ENCODE data around the gene YAE1. TPM values are rescaled to one million over a fixed set of nuclear protein-coding genes. Genes with fewer than 3 reads are reported as not detected.
A peak's percentile ranks its signal among the peaks of the same experiment; 100 is the strongest.

Gene YAE1
- polyA plus RNA-seq, 1 experiment, result 49.0 TPM

DNA sequence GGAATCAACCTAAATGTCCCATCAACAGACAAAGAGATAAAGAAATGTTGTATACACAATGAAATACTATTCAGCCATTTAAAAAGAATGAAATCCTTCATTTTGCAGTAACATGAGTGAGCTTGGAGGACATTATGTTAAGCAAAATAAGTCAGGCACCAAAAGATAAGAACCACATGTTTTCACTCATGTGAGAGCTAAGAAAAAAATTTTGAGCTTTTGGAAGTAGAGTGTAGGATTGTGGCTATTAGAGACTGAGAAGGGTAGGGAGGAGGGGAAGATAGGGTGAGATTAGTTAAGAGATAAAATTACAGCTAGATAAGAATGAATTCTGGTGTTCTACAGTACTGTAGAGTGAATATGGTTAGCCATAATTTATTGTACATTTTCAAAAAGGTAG is 8.3 kb upstream of the YAE1 start:
- CTCF ChIA-PET, result interaction anchor here (1.3 kb wide), 1 partner anchor 189 kb away, joined by 3 read pairs; no protein-coding TSS in a partner anchor
- POLR2A ChIA-PET, result no interaction called here
- no peak for DNase-seq (ENCODE audit: low read depth, low spot score)
- no peak overlapping the region for H3K27ac ChIP-seq (ENCODE audit: low read depth, low read length)
- TF ChIP-seq, protein P1, sequence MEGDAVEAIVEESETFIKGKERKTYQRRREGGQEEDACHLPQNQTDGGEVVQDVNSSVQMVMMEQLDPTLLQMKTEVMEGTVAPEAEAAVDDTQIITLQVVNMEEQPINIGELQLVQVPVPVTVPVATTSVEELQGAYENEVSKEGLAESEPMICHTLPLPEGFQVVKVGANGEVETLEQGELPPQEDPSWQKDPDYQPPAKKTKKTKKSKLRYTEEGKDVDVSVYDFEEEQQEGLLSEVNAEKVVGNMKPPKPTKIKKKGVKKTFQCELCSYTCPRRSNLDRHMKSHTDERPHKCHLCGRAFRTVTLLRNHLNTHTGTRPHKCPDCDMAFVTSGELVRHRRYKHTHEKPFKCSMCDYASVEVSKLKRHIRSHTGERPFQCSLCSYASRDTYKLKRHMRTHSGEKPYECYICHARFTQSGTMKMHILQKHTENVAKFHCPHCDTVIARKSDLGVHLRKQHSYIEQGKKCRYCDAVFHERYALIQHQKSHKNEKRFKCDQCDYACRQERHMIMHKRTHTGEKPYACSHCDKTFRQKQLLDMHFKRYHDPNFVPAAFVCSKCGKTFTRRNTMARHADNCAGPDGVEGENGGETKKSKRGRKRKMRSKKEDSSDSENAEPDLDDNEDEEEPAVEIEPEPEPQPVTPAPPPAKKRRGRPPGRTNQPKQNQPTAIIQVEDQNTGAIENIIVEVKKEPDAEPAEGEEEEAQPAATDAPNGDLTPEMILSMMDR (IDR thresholded peaks at IDR 0.05; ENCODE audit: low read depth, low read length), result no peak
- peaks cover 15% of the 10 kb centered on the region for H3K27me3 ChIP-seq (ENCODE audit: control insufficient read depth, insufficient read depth, low read length)
- no peak overlapping the region for H3K4me3 ChIP-seq (ENCODE audit: low read depth, low read length)
- no peaks in the 10 kb centered on the region for H3K9me3 ChIP-seq (ENCODE audit: control insufficient read depth, insufficient read depth, low read length)

DNA sequence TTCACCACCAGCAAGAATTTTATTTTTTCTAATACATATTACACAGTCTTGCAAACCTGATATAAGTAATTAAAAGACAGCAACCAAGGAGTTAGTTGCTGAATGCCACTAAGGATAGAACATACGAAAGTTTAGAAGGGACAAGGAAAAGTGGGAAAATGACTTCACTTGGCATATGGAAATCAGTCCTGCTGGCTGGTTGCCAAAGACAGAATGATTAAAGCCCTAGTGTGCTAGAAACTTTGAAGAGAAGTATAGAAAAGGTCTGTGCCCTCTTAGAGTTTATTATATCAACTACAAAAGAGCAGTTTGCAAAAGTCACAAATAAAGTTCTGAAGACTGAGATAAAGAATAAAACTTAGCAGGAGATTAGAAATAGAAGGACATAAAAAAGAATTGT is 5.8 kb upstream of the YAE1 start:
- no peaks in the 10 kb centered on the region for H3K9me3 ChIP-seq (ENCODE audit: control insufficient read depth, insufficient read depth, low read length)
- peaks cover 7% of the 10 kb centered on the region for H3K27me3 ChIP-seq (ENCODE audit: control insufficient read depth, insufficient read depth, low read length)
- TF ChIP-seq, protein P1 (IDR thresholded peaks at IDR 0.05; ENCODE audit: low read depth, low read length), result no peak
- ChIA-PET CTCF (no interaction called here), POLR2A (no interaction called here)
- no peak overlapping the region for H3K4me3 ChIP-seq (ENCODE audit: low read depth, low read length)
- DNase-seq (ENCODE audit: low read depth, low spot score), result no peak
- no peak overlapping the region for H3K27ac ChIP-seq (ENCODE audit: low read depth, low read length)

DNA sequence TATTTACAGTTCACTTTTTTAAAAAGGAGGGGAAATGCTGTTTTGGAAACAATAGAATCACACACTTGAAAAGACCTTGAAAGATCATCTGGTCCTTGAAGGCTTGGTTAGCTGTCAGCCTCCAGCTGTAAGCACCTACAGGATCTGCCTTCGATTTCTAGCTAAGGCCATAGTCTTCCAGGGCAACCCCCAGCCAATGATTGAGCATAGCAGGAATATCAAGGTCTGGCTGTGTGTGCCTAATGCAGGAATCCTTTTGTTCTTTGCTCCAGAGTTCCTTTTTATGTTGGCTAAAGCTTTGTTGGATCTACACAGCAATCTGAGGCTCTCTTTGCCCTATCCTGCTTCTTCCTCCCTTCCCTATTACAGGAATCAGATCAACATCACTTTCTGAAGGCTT is 5.2 kb upstream of the YAE1 start:
- Histone ChIP-seq H3K27ac (ENCODE audit: low read depth, low read length) (no peak overlapping the region), H3K4me3 (ENCODE audit: low read depth, low read length) (no peak overlapping the region), H3K9me3 (ENCODE audit: control insufficient read depth, insufficient read depth, low read length) (no peaks in the 10 kb centered on the region), H3K27me3 (ENCODE audit: control insufficient read depth, insufficient read depth, low read length) (peaks cover 7% of the 10 kb centered on the region)
- TF ChIP-seq, protein P1 (IDR thresholded peaks at IDR 0.05; ENCODE audit: low read depth, low read length), result no peak
- ChIA-PET CTCF (no interaction called here), POLR2A (no interaction called here)
- no peak for DNase-seq (ENCODE audit: low read depth, low spot score)

DNA sequence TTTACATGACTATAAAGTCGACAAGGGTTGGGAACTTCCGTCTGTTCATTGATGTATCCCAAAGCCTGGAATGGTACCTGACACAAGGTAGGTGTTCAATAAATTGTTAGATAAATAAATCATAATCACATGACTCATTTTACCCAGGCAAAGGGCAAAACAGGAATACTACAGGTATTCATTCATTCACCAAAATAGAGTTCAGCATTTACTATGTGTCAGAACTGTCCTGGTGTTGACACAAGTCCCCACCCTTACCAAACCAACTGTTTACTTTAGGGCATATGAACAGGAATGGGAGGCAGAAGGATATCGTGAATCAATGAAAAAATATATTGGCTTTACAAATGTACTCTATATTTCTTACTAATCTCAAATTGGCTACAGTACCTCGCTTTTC is 666 bp upstream of the YAE1 start:
- DNase-seq (ENCODE audit: low read depth, low spot score), result no peak
- TF ChIP-seq, protein P1 (IDR thresholded peaks at IDR 0.05; ENCODE audit: low read depth, low read length), result no peak
- Histone ChIP-seq H3K27ac (ENCODE audit: low read depth, low read length) (no peak overlapping the region), H3K9me3 (ENCODE audit: control insufficient read depth, insufficient read depth, low read length) (no peaks in the 10 kb centered on the region), H3K4me3 (ENCODE audit: low read depth, low read length) (peak overlapping the region; percentile 94), H3K27me3 (ENCODE audit: control insufficient read depth, insufficient read depth, low read length) (no peaks in the 10 kb centered on the region)
- POLR2A ChIA-PET, result no interaction called here
- CTCF ChIA-PET, result no interaction called here

DNA sequence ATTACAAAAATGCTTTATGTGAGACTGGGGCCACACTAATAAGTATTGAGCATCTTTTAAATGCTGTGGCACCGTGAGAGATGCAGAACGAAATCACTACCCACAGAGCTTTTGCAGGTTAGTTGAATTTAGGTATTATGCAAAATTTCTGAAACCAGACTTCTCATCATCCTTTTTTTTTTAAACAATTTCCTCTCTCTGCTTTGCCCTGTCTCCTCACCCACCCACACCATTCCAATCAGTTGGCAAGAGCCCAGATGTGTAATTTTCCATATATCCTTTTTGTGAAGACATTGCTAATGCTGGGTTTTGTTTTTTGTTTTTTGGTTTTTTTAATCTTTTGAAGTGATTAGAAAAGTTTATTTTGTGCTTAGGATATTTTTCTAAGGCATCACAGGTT is 1.1 kb downstream of the YAE1 start:
- Histone ChIP-seq H3K27ac (ENCODE audit: low read depth, low read length) (no peak overlapping the region), H3K4me3 (ENCODE audit: low read depth, low read length) (peak overlapping the region; percentile 94), H3K27me3 (ENCODE audit: control insufficient read depth, insufficient read depth, low read length) (no peaks in the 10 kb centered on the region), H3K9me3 (ENCODE audit: control insufficient read depth, insufficient read depth, low read length) (no peaks in the 10 kb centered on the region)
- CTCF ChIA-PET, result interaction anchor here (0.7 to 1.3 kb wide), 6 partner anchors 13 to 635 kb away, joined by 3 to 10 read pairs (median 3); no protein-coding TSS in a partner anchor
- POLR2A ChIA-PET, result interaction anchor here (0.9 kb wide), 1 partner anchor 119 kb away, joined by 3 read pairs; no protein-coding TSS in a partner anchor
- TF ChIP-seq, protein P1 (IDR thresholded peaks at IDR 0.05; ENCODE audit: low read depth, low read length), result no peak
- no peak for DNase-seq (ENCODE audit: low read depth, low spot score)
